Measurements from ENCODE around the gene POC1A. TPM values are rescaled to one million over a fixed set of nuclear protein-coding genes. Genes with fewer than 3 reads are reported as not detected.

POC1A gene
- total and polyA plus RNA-seq, 2 donors (not counting 1 experiment from before 2014, with no cell fraction given): 1.7 to 2.8 TPM

DNA sequence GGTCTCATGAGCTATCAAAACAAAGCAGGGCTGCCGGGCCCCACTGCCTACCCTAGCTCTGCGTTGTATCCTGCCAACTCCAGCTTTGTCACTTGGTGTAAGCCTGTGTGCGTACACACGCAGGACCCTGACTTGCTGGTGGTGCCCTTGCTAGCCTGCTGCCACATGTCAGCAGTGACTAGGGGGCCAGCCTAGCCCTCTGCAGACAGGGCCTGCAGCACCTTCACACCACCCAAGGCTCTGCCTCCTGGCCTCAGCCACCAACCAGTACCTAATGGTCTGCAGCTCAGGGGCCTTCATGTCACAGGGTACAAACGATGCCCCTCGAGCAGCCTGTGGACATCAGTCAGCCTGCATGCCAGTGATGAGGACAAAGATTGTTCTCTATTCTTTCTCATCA is 67.8 kb downstream of the POC1A start:
- H2AFZ ChIP-seq (ENCODE audit: insufficient read depth, low read depth, low read length, poor library complexity, severe bottlenecking): no peak overlapping the region
- POLR2A ChIA-PET: no interaction called here
- H3K9ac ChIP-seq (ENCODE audit: low read length): no peak overlapping the region
- H3K4me1 Mint-ChIP-seq: peaks cover 9% of the 10 kb centered on the region
- intact Hi-C loops (cut with micrococcal nuclease): no loop called here
- no peaks in the 10 kb centered on the region for H3K79me2 ChIP-seq (ENCODE audit: control insufficient read depth, insufficient read depth, low read length)
- no peak overlapping the region for H3K27ac Mint-ChIP-seq
- H3K36me3 ChIP-seq (replicated peaks in 1 of 2; ENCODE audit: control extremely low read depth in 1 of 2, control insufficient read depth in 1 of 2, extremely low read depth in 1 of 2, insufficient read depth in 2 of 2, low read length in 1 of 2): no peaks in the 10 kb centered on the region
- no peak overlapping the region for H3K27ac ChIP-seq (ENCODE audit: low read length in 2 of 2)
- TF ChIP-seq EZH2 (IDR thresholded peaks at IDR 0.05; ENCODE audit: borderline replicate concordance, insufficient read depth, low read depth, low read length, poor library complexity, severe bottlenecking): no peak
- TF ChIP-seq, protein P1, sequence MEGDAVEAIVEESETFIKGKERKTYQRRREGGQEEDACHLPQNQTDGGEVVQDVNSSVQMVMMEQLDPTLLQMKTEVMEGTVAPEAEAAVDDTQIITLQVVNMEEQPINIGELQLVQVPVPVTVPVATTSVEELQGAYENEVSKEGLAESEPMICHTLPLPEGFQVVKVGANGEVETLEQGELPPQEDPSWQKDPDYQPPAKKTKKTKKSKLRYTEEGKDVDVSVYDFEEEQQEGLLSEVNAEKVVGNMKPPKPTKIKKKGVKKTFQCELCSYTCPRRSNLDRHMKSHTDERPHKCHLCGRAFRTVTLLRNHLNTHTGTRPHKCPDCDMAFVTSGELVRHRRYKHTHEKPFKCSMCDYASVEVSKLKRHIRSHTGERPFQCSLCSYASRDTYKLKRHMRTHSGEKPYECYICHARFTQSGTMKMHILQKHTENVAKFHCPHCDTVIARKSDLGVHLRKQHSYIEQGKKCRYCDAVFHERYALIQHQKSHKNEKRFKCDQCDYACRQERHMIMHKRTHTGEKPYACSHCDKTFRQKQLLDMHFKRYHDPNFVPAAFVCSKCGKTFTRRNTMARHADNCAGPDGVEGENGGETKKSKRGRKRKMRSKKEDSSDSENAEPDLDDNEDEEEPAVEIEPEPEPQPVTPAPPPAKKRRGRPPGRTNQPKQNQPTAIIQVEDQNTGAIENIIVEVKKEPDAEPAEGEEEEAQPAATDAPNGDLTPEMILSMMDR (IDR thresholded peaks at IDR 0.05): no peak
- CTCF ChIA-PET: no interaction called here
- H3K4me2 ChIP-seq (replicated peaks; ENCODE audit: low read depth, low read length, poor library complexity, severe bottlenecking): no peak overlapping the region
- no peak overlapping the region for H3K4me3 Mint-ChIP-seq
- H3K27me3 ChIP-seq (replicated peaks in 1 of 4; ENCODE audit: control extremely low read depth in 1 of 4, control insufficient read depth in 3 of 4, insufficient read depth in 4 of 4, low read length in 3 of 4): no peaks in the 10 kb centered on the region
- no peaks in the 10 kb centered on the region for H3K27me3 Mint-ChIP-seq
- H3K4me1 ChIP-seq (ENCODE audit: control insufficient read depth in 2 of 2, insufficient read depth in 2 of 2, low read length in 2 of 2): peaks cover 0 to 6% of the 10 kb centered on the region in 2 donors
- no peak overlapping the region for H3K4me3 ChIP-seq (ENCODE audit: control extremely low read depth in 1 of 5, extremely low read depth in 1 of 5, insufficient read depth in 1 of 5, low read depth in 2 of 5, low read length in 4 of 5)
- WGBS (ENCODE audit: insufficient coverage): 97% methylated on average over 6 of the region's 6 CpGs
- no peaks in the 10 kb centered on the region for H3K9me3 ChIP-seq (ENCODE audit: control extremely low read depth in 1 of 3, control insufficient read depth in 2 of 3, insufficient read depth in 1 of 3, low read length in 2 of 3)
- DNase-seq (no peak), ATAC-seq (ENCODE audit: low read depth) (no peak)
- H3K9me3 Mint-ChIP-seq (ENCODE audit: insufficient read depth): no peaks in the 10 kb centered on the region
- H4K20me1 ChIP-seq (ENCODE audit: control insufficient read depth, insufficient read depth, low read length, poor library complexity, severe bottlenecking): no peaks in the 10 kb centered on the region

DNA sequence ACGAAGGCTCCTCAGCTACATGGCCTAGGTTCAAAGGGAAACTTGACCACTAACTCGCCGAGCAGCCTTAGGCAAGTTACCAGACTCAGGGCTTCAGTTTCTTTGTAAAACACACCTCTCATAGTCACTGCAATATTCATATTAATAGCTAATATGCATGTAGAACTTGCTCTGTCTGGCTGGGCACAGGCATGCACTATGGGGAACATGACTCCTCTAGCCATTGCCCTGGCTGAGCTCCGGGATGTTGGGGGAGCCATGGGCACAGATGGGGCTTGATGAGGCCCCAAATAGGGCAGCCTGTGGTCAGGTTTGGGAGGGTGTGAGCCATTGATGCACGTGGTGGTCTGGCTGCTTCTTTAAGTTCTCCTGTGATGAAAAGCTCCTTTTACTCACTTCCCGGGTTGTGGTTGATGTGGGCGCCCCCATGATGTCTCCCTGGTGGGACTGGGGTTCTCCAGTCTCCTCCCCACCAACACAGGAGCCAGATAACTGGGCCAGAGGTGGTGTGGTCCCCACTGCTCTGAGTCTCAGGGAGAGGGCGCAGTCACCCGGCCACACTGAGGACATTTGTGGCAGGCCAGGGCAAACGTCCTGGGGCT is 68.4 kb downstream of the POC1A start:
- H3K4me1 Mint-ChIP-seq: peaks cover 9% of the 10 kb centered on the region
- WGBS (ENCODE audit: insufficient coverage): 51% methylated on average over 6 of the region's 10 CpGs
- Histone ChIP-seq H3K79me2 (ENCODE audit: control insufficient read depth, insufficient read depth, low read length) (no peaks in the 10 kb centered on the region), H3K4me1 (ENCODE audit: control insufficient read depth in 2 of 2, insufficient read depth in 2 of 2, low read length in 2 of 2) (peaks cover 0 to 6% of the 10 kb centered on the region in 2 donors), H3K9ac (ENCODE audit: low read length) (no peak overlapping the region), H3K4me3 (ENCODE audit: control extremely low read depth in 1 of 5, extremely low read depth in 1 of 5, insufficient read depth in 1 of 5, low read depth in 2 of 5, low read length in 4 of 5) (no peak overlapping the region), H4K20me1 (ENCODE audit: control insufficient read depth, insufficient read depth, low read length, poor library complexity, severe bottlenecking) (no peaks in the 10 kb centered on the region), H3K27ac (ENCODE audit: low read length in 2 of 2) (no peak overlapping the region), H2AFZ (ENCODE audit: insufficient read depth, low read depth, low read length, poor library complexity, severe bottlenecking) (no peak overlapping the region), H3K4me2 (replicated peaks; ENCODE audit: low read depth, low read length, poor library complexity, severe bottlenecking) (no peak overlapping the region), H3K9me3 (ENCODE audit: control extremely low read depth in 1 of 3, control insufficient read depth in 2 of 3, insufficient read depth in 1 of 3, low read length in 2 of 3) (no peaks in the 10 kb centered on the region), H3K36me3 (replicated peaks in 1 of 2; ENCODE audit: control extremely low read depth in 1 of 2, control insufficient read depth in 1 of 2, extremely low read depth in 1 of 2, insufficient read depth in 2 of 2, low read length in 1 of 2) (no peaks in the 10 kb centered on the region), H3K27me3 (replicated peaks in 1 of 4; ENCODE audit: control extremely low read depth in 1 of 4, control insufficient read depth in 3 of 4, insufficient read depth in 4 of 4, low read length in 3 of 4) (no peaks in the 10 kb centered on the region)
- H3K4me3 Mint-ChIP-seq: no peak overlapping the region
- no peaks in the 10 kb centered on the region for H3K27me3 Mint-ChIP-seq
- intact Hi-C loops (cut with micrococcal nuclease): no loop called here
- ChIA-PET CTCF (no interaction called here), POLR2A (no interaction called here)
- DNase-seq: no peak
- no peak for ATAC-seq (ENCODE audit: low read depth)
- TF ChIP-seq EZH2 (IDR thresholded peaks at IDR 0.05; ENCODE audit: borderline replicate concordance, insufficient read depth, low read depth, low read length, poor library complexity, severe bottlenecking): no peak
- TF ChIP-seq, protein P1 (IDR thresholded peaks at IDR 0.05): no peak
- no peaks in the 10 kb centered on the region for H3K9me3 Mint-ChIP-seq (ENCODE audit: insufficient read depth)
- H3K27ac Mint-ChIP-seq: no peak overlapping the region
